ENCODE measurements around the gene SAV1.

SAV1 gene

GRCh38 chr14:50600849-50601248 is 67.3 kb downstream of the SAV1 start:
- Histone ChIP-seq H3K4me2 (ENCODE audit: low read depth, low read length, poor library complexity, severe bottlenecking) (no peak overlapping the region), H3K4me3 (ENCODE audit: low read length, poor library complexity, severe bottlenecking) (no peak overlapping the region), H3K36me3 (ENCODE audit: insufficient read depth, low read length) (no peaks in the 10 kb centered on the region), H3F3A (ENCODE audit: low read depth) (no peaks in the 10 kb centered on the region), H3K9me3 (ENCODE audit: insufficient read depth, low read depth, low read length) (no peaks in the 10 kb centered on the region), H3K4me1 (ENCODE audit: insufficient read depth, low read length, poor library complexity, severe bottlenecking) (no peaks in the 10 kb centered on the region), H3K27me3 (ENCODE audit: insufficient read depth, low read length, poor library complexity, severe bottlenecking) (no peaks in the 10 kb centered on the region), H3K79me2 (ENCODE audit: insufficient read depth, low read length) (no peaks in the 10 kb centered on the region), H3K9ac (ENCODE audit: low read depth, low read length, poor library complexity, severe bottlenecking) (no peak overlapping the region), H2AFZ (ENCODE audit: low read length) (no peak overlapping the region), H3K9me2 (replicated peaks; ENCODE audit: low read depth, low read length) (no peaks in the 10 kb centered on the region), H4K20me1 (ENCODE audit: insufficient read depth, low read length, poor library complexity, severe bottlenecking) (no peaks in the 10 kb centered on the region)
- TF ChIP-seq, protein P1, sequence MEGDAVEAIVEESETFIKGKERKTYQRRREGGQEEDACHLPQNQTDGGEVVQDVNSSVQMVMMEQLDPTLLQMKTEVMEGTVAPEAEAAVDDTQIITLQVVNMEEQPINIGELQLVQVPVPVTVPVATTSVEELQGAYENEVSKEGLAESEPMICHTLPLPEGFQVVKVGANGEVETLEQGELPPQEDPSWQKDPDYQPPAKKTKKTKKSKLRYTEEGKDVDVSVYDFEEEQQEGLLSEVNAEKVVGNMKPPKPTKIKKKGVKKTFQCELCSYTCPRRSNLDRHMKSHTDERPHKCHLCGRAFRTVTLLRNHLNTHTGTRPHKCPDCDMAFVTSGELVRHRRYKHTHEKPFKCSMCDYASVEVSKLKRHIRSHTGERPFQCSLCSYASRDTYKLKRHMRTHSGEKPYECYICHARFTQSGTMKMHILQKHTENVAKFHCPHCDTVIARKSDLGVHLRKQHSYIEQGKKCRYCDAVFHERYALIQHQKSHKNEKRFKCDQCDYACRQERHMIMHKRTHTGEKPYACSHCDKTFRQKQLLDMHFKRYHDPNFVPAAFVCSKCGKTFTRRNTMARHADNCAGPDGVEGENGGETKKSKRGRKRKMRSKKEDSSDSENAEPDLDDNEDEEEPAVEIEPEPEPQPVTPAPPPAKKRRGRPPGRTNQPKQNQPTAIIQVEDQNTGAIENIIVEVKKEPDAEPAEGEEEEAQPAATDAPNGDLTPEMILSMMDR (conservative IDR thresholded peaks at IDR 0.05; ENCODE audit: low read length): no peak
- TF ChIP-seq EZH2phosphoT487 (IDR thresholded peaks at IDR 0.05; ENCODE audit: borderline replicate concordance): no peak

DNA sequence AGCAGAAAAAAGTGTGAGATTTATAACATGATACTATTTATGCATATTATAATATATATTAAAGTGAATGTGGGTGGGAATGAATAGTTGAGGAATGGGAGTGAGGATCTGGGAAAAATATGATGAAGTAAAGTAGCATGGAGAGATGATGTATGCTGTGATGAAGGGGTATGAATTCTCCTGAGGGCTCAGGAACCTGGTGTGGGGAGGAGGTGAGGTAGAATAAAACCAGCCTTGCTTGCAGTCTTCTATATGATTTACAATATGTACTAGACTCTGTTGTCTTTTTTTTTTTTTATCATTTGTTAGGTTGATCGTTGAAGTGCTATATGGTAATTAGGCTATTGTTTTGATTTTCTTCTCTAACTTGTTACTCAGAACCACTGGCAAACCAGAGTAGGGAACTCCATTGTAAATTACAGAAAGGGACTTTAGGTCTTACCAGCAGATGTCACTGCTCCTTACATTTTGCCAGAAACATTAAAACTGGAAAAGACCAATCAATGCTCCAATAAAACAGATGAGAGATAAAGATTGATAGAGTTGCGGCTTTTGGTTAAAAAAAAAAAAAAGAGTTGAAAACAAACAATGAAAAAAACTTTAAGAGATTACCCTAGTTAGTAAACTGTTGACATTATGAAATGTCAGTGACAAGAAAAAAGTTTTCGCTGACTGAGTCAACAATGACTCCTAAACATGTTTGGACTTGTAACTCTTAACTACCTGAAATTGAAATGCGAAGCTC is 68.2 kb downstream of the SAV1 start:
- H2AFZ ChIP-seq (ENCODE audit: low read length): no peak overlapping the region
- H4K20me1 ChIP-seq (ENCODE audit: insufficient read depth, low read length, poor library complexity, severe bottlenecking): no peaks in the 10 kb centered on the region
- H3K36me3 ChIP-seq (ENCODE audit: insufficient read depth, low read length): no peaks in the 10 kb centered on the region
- H3K79me2 ChIP-seq (ENCODE audit: insufficient read depth, low read length): no peaks in the 10 kb centered on the region
- H3K27me3 ChIP-seq (ENCODE audit: insufficient read depth, low read length, poor library complexity, severe bottlenecking): no peaks in the 10 kb centered on the region
- H3K4me2 ChIP-seq (ENCODE audit: low read depth, low read length, poor library complexity, severe bottlenecking): no peak overlapping the region
- H3K9ac ChIP-seq (ENCODE audit: low read depth, low read length, poor library complexity, severe bottlenecking): no peak overlapping the region
- H3K4me1 ChIP-seq (ENCODE audit: insufficient read depth, low read length, poor library complexity, severe bottlenecking): no peaks in the 10 kb centered on the region
- H3K9me2 ChIP-seq (replicated peaks; ENCODE audit: low read depth, low read length): no peaks in the 10 kb centered on the region
- H3K4me3 ChIP-seq (ENCODE audit: low read length, poor library complexity, severe bottlenecking): no peak overlapping the region
- no peaks in the 10 kb centered on the region for H3F3A ChIP-seq (ENCODE audit: low read depth)
- TF ChIP-seq, protein P1 (conservative IDR thresholded peaks at IDR 0.05; ENCODE audit: low read length): peak; percentile 80
- TF ChIP-seq EZH2phosphoT487 (IDR thresholded peaks at IDR 0.05; ENCODE audit: borderline replicate concordance): no peak
- H3K9me3 ChIP-seq (ENCODE audit: insufficient read depth, low read depth, low read length): no peaks in the 10 kb centered on the region

GRCh38 chr14:50598765-50599164 is 69.3 kb downstream of the SAV1 start:
- H3F3A ChIP-seq (ENCODE audit: low read depth): no peaks in the 10 kb centered on the region
- H3K9ac ChIP-seq (ENCODE audit: low read depth, low read length, poor library complexity, severe bottlenecking): no peak overlapping the region
- TF ChIP-seq, protein P1 (conservative IDR thresholded peaks at IDR 0.05; ENCODE audit: low read length): no peak
- TF ChIP-seq EZH2phosphoT487 (IDR thresholded peaks at IDR 0.05; ENCODE audit: borderline replicate concordance): no peak
- no peaks in the 10 kb centered on the region for H3K9me3 ChIP-seq (ENCODE audit: insufficient read depth, low read depth, low read length)
- H3K4me3 ChIP-seq (ENCODE audit: low read length, poor library complexity, severe bottlenecking): no peak overlapping the region
- no peaks in the 10 kb centered on the region for H3K9me2 ChIP-seq (replicated peaks; ENCODE audit: low read depth, low read length)
- H3K36me3 ChIP-seq (ENCODE audit: insufficient read depth, low read length): peaks cover 9% of the 10 kb centered on the region; the same call in 1 of the 2 replicates
- H3K4me2 ChIP-seq (ENCODE audit: low read depth, low read length, poor library complexity, severe bottlenecking): no peak overlapping the region
- no peaks in the 10 kb centered on the region for H3K4me1 ChIP-seq (ENCODE audit: insufficient read depth, low read length, poor library complexity, severe bottlenecking)
- H3K79me2 ChIP-seq (ENCODE audit: insufficient read depth, low read length): no peaks in the 10 kb centered on the region
- no peaks in the 10 kb centered on the region for H3K27me3 ChIP-seq (ENCODE audit: insufficient read depth, low read length, poor library complexity, severe bottlenecking)
- H2AFZ ChIP-seq (ENCODE audit: low read length): no peak overlapping the region
- H4K20me1 ChIP-seq (ENCODE audit: insufficient read depth, low read length, poor library complexity, severe bottlenecking): no peaks in the 10 kb centered on the region

Measured in Loucy (cell line).